GM12878 (cell line): ENCODE data around the gene ATP6V0D1. TPM values are rescaled to one million over a fixed set of nuclear protein-coding genes. Genes with fewer than 3 reads are reported as not detected.

Source experiments
- ATAC-seq: fragments of 200-7000 bp; cut with Tn5 transposase; 3 replicates; pipeline ENCODE4 v1.9.1; 2020; ENCODE audit warnings: mild to moderate bottlenecking, moderate library complexity
- BruUV-seq: library from RNA; stranded (reverse); fragments of 400-500 nt; replicated peaks from 2 replicates; lab custom pipeline; 2021; lab: Mats Ljungman, UMichigan
- CTCF ChIA-PET: fragments of 300-600 bp; sonication (Branson Sonifier 250); formaldehyde crosslinking; extraction: SDS; loops from one replicate; lab custom pipeline; 2021; ENCODE audit warnings: inconsistent platforms; lab: Yijun Ruan, JAX
- POLR2A ChIA-PET: fragments of 350-600 bp; formaldehyde crosslinking; extraction: SDS; loops from one replicate; lab custom pipeline; 2021; ENCODE audit warnings: inconsistent platforms; lab: Charles Lee
- RAD21 ChIA-PET: fragments of 300-600 bp; sonication (Branson Sonifier 250); formaldehyde crosslinking; loops from one replicate; lab custom pipeline; 2023; ENCODE audit warnings: antibody characterized with exemption; ENCODE audit not compliant: unreplicated experiment; lab: Charles Lee
- SMC1A ChIA-PET: fragments of 300-600 bp; sonication (Branson Sonifier 250); formaldehyde crosslinking; loops from one replicate; lab custom pipeline; 2023; ENCODE audit not compliant: unreplicated experiment, uncharacterized antibody; lab: Charles Lee
- DNase-seq: peaks from one replicate; pipeline ENCODE4 v3.0.0-alpha.2; 2011; ENCODE audit warnings: low read depth, low spot score
- FAIRE-seq: peaks from 3 replicates; lab custom pipeline; 2011; peaks lifted over from hg19 to GRCh38; lab: Jason Lieb, UNC
- H2AFZ ChIP-seq: 2 replicates; pipeline ENCODE4 v1.6.0; 2011; ENCODE audit warnings: low read depth, low read length, control low read depth; ENCODE audit not compliant: control insufficient read depth
- H3K27ac ChIP-seq: 2 replicates; pipeline ENCODE4 v1.5.1; 2011; ENCODE audit warnings: control low read depth; ENCODE audit not compliant: control insufficient read depth, insufficient read depth
- H3K27me3 ChIP-seq, 2 experiments: replicated peaks in 1 of 2; 2 replicates each; pipeline versions ENCODE4 v1.6.0 to v1.6.1; 2011; ENCODE audit warnings: low read length in 1 of 2; ENCODE audit not compliant: control insufficient read depth in 2 of 2, insufficient read depth in 2 of 2
- H3K36me3 ChIP-seq, 2 experiments: 2 replicates each; pipeline ENCODE4 v1.5.1; 2011; ENCODE audit warnings: low read length in 1 of 2; ENCODE audit not compliant: control insufficient read depth in 2 of 2, insufficient read depth in 2 of 2
- H3K4me1 ChIP-seq: 2 replicates; pipeline ENCODE4 v1.6.1; 2011; ENCODE audit warnings: mild to moderate bottlenecking, low read length, moderate library complexity, mixed read lengths; ENCODE audit not compliant: control insufficient read depth, insufficient read depth
- H3K4me2 ChIP-seq: 2 replicates; pipeline ENCODE4 v1.6.0; 2011; ENCODE audit warnings: control low read depth; ENCODE audit not compliant: control insufficient read depth, insufficient read depth
- H3K4me3 ChIP-seq: fragments of 200-600 bp; sonication (generic); 2 replicates; pipeline ENCODE4 v1.5.1; 2016
- H3K79me2 ChIP-seq: 2 replicates; pipeline ENCODE4 v1.6.0; 2011; ENCODE audit warnings: low read length; ENCODE audit not compliant: control insufficient read depth, insufficient read depth
- H3K9ac ChIP-seq: 2 replicates; pipeline ENCODE4 v1.8.0; 2011; ENCODE audit warnings: low read length, control low read depth, mixed read lengths; ENCODE audit not compliant: control insufficient read depth, insufficient read depth
- H3K9me3 ChIP-seq: replicated peaks from 3 replicates; pipeline ENCODE4 v1.5.1; 2011; ENCODE audit warnings: mild to moderate bottlenecking, low read length; ENCODE audit not compliant: control insufficient read depth, insufficient read depth
- H4K20me1 ChIP-seq: 2 replicates; pipeline ENCODE4 v1.6.0; 2011; ENCODE audit not compliant: control insufficient read depth, insufficient read depth
- BMI1 ChIP-seq: fragments of 450-650 bp; IDR thresholded peaks from 2 replicates; pipeline ENCODE4 v1.6.1; 2016; ENCODE audit warnings: mild to moderate bottlenecking, moderate library complexity, borderline replicate concordance
- CHD4 ChIP-seq: fragments of 200-600 bp; sonication (generic); IDR thresholded peaks from 2 replicates; pipeline ENCODE4 v1.6.1; 2016; ENCODE audit warnings: mild to moderate bottlenecking
- CREB1 ChIP-seq: IDR thresholded peaks from 2 replicates; pipeline ENCODE4 v1.6.1; 2012; ENCODE audit warnings: low read depth, mild to moderate bottlenecking, inconsistent platforms
- EZH2 ChIP-seq: IDR thresholded peaks from 2 replicates; pipeline ENCODE4 v1.6.1; 2012; ENCODE audit warnings: low read depth, mild to moderate bottlenecking, control low read depth, inconsistent platforms, low read length, borderline replicate concordance; ENCODE audit not compliant: control insufficient read depth
- FOS ChIP-seq: IDR thresholded peaks from 3 replicates; pipeline ENCODE4 v1.6.1; 2011; ENCODE audit warnings: borderline replicate concordance; ENCODE audit not compliant: insufficient read length; ENCODE audit errors: extremely low read depth
- IRF3 ChIP-seq: fragments of 450-650 bp; IDR thresholded peaks from 2 replicates; pipeline ENCODE4 v1.6.1; 2014; ENCODE audit warnings: mild to moderate bottlenecking
- KAT2A ChIP-seq: conservative IDR thresholded peaks from 2 replicates; pipeline ENCODE4 v1.6.1; 2011; ENCODE audit warnings: low read depth, low read length; ENCODE audit not compliant: control insufficient read depth
- NRF1 ChIP-seq: conservative IDR thresholded peaks from 2 replicates; pipeline ENCODE4 v1.6.1; 2011; ENCODE audit warnings: mild to moderate bottlenecking, low read depth, low read length, improper control_type of control experiment
- RBBP5 ChIP-seq: fragments of 200-600 bp; sonication (generic); conservative IDR thresholded peaks from 2 replicates; pipeline ENCODE4 v1.6.1; 2016
- SKIL ChIP-seq: fragments of 450-650 bp; IDR thresholded peaks from 2 replicates; pipeline ENCODE4 v1.6.1; 2017; ENCODE audit warnings: mild to moderate bottlenecking, low read depth, inconsistent platforms; ENCODE audit not compliant: poor library complexity, severe bottlenecking
- SMAD5 ChIP-seq: IDR thresholded peaks from 2 replicates; pipeline ENCODE4 v1.6.1; 2016; ENCODE audit warnings: antibody characterized with exemption, low read depth
- SMC3 ChIP-seq: IDR thresholded peaks from 2 replicates; pipeline ENCODE4 v1.6.1; 2011; ENCODE audit warnings: low read length, improper control_type of control experiment, borderline replicate concordance
- SREBF2 ChIP-seq: IDR thresholded peaks from 2 replicates; pipeline ENCODE4 v1.6.1; 2012; ENCODE audit warnings: mild to moderate bottlenecking, low read length
- TCF12 ChIP-seq: IDR thresholded peaks from 2 replicates; pipeline ENCODE4 v1.6.1; 2011; ENCODE audit warnings: low read depth, mild to moderate bottlenecking, low read length
- YBX1 ChIP-seq: fragments of 450-650 bp; IDR thresholded peaks from 2 replicates; pipeline ENCODE4 v1.6.1; 2016; ENCODE audit warnings: antibody characterized with exemption
- YY1 ChIP-seq: IDR thresholded peaks from 2 replicates; pipeline ENCODE4 v1.6.1; 2011; ENCODE audit warnings: low read depth, mild to moderate bottlenecking, low read length
- ZNF217 ChIP-seq: fragments of 450-650 bp; IDR thresholded peaks from 2 replicates; pipeline ENCODE4 v1.6.1; 2017; ENCODE audit warnings: antibody characterized with exemption, mild to moderate bottlenecking
- ZNF384 ChIP-seq: IDR thresholded peaks from 2 replicates; pipeline ENCODE4 v1.6.1; 2012; ENCODE audit warnings: low read depth, mild to moderate bottlenecking, low read length, improper control_type of control experiment, borderline replicate concordance
- WGBS: methylation state at CpG from one replicate; pipeline ENCODE4 v1.1.6; 2016; ENCODE audit warnings: low lambda C conversion rate; ENCODE audit not compliant: insufficient replicate concordance, insufficient coverage; ENCODE audit errors: missing lambda C conversion rate; 5-methylcytosine and 5-hydroxymethylcytosine counted together
- in situ Hi-C: fragments of 300-500 bp; cut with MboI; formaldehyde crosslinking; loops from 9 replicates; pipeline ENCODE4 v1.14.3; 2018; ENCODE audit warnings: mixed read lengths
- intact Hi-C: fragments of 100-400 bp; cut with micrococcal nuclease; formaldehyde crosslinking; loops from one replicate; pipeline ENCODE4 v1.14.2; 2022; ENCODE audit not compliant: unreplicated experiment
- polyA plus RNA-seq, 11 experiments: library from polyadenylated mRNA; depleted of rRNA in 4 of 11; unstranded in 6 of 11; stranded (reverse) in 5 of 11; fragments of >200 nt; fragmentation: Nextera tagmentation in 4 of 11; fragmentation: Illumina TruSeq in 1 of 11; extraction: Ambion mirVana in 4 of 11; extraction: Trizol in 1 of 11; gene quantifications; 1 replicate in 1 of 11; 2 replicates in 10 of 11; pipeline versions ENCODE4 v1.2.1 to v1.2.3, GENCODE V29; 2011 to 2016; ENCODE audit warnings: inconsistent platforms in 2 of 11, missing spikeins in 2 of 11, low read depth in 1 of 11
- total RNA-seq, 4 experiments: library from RNA; depleted of rRNA in 3 of 4; stranded (reverse); fragments of >200 nt in 3 of 4; fragmentation: Illumina TruSeq in 1 of 4; extraction: Trizol in 1 of 4; gene quantifications; 2 replicates each; pipeline versions ENCODE4 v1.2.1 to v1.2.3, GENCODE V29; 2013 to 2021

Gene ATP6V0D1
- total and polyA plus RNA-seq, 10 of the 15 experiments (the other 5 are each of a cell fraction or from before 2014, with no cell fraction given), result 28.1 to 141 (median 70.3) TPM

- no peaks in the 10 kb centered on the region for H3K27me3 ChIP-seq
- no peak overlapping the region for H3K4me3 ChIP-seq
- intact Hi-C loops, result no loop called here
- ChIA-PET RAD21 (interaction anchor here (2.4 kb wide), 1 partner anchor 30 kb away, joined by 13 read pairs; no protein-coding TSS in a partner anchor), CTCF (interaction anchor here (1.1 to 3.2 kb wide), 2 partner anchors 29 to 202 kb away, joined by 3 to 13 read pairs; partner anchors contain the start of gene ACD), POLR2A (no interaction called here), SMC1A (interaction anchor here (1.2 kb wide), 1 partner anchor 30 kb away, joined by 3 read pairs; no protein-coding TSS in a partner anchor)
- DNase-seq (no peak), FAIRE-seq (no peak)
- H3K4me2 ChIP-seq, result no peak overlapping the region
- no peaks in the 10 kb centered on the region for H3K4me1 ChIP-seq
- peaks cover 9 to 12% of the 10 kb centered on the region in 2 experiments; a peak in 3 of 4 replicates for H3K36me3 ChIP-seq
- no peak overlapping the region for H3K9ac ChIP-seq
- no peaks in the 10 kb centered on the region; the same call in 1 of the 2 replicates for H3K79me2 ChIP-seq
- in situ Hi-C loops, result no loop called here
- WGBS, result 80% methylated on average over 7 of the region's 7 CpGs
- no peak overlapping the region for H2AFZ ChIP-seq
- H4K20me1 ChIP-seq, result peaks cover 13% of the 10 kb centered on the region
- no peak overlapping the region for H3K27ac ChIP-seq
- no peaks in the 10 kb centered on the region for H3K9me3 ChIP-seq
- TF ChIP-seq KAT2A, result no peak
- TF ChIP-seq CHD4, result no peak
- no peak for TF ChIP-seq YBX1
- TF ChIP-seq FOS, result no peak
- no peak for TF ChIP-seq SMC3
- TF ChIP-seq YY1, result no peak
- no peak for TF ChIP-seq SREBF2
- TF ChIP-seq BMI1, result no peak
- TF ChIP-seq EZH2, result no peak
- TF ChIP-seq SKIL, result no peak
- TF ChIP-seq ZNF384, result no peak
- TF ChIP-seq CREB1, result no peak
- TF ChIP-seq ZNF217, result no peak
- TF ChIP-seq TCF12, result no peak
- TF ChIP-seq RBBP5, result no peak
- TF ChIP-seq IRF3, result no peak
- TF ChIP-seq NRF1, result no peak
- no peak for TF ChIP-seq SMAD5
- TF ChIP-seq, all 136 proteins: peak for 0
- BruUV-seq, result no TSS peak
- ATAC-seq, result no peak
Observed at GRCh38 chr16:67457611-67458010, 23.3 kb downstream of the ATP6V0D1 start.
